Trophoblast cell (in vitro differentiated cells and primary cell): ENCODE data around the gene CMTM6.
A peak's percentile ranks its signal among the peaks of the same experiment; 100 is the strongest.
"Not testable (repeated sequence)": the region's sequence is repeated elsewhere in the genome, so short reads cannot be mapped to it uniquely, and the experiment has no call there.

ENCODE experiments used
- DNase-seq, 2 donors: peaks; one replicate each; pipeline ENCODE4 v3.0.0-alpha.2; 2016
- H2AFZ ChIP-seq: 2 replicates; pipeline ENCODE4 v1.6.1; 2013; ENCODE audit warnings: low read length, moderate library complexity, mild to moderate bottlenecking; ENCODE audit not compliant: insufficient read depth, poor library complexity
- H2AK5ac ChIP-seq: 2 replicates; pipeline ENCODE4 v1.6.1; 2013; ENCODE audit warnings: mild to moderate bottlenecking, low read length
- H2BK120ac ChIP-seq: 2 replicates; pipeline ENCODE4 v1.6.1; 2013; ENCODE audit warnings: low read length, mild to moderate bottlenecking, moderate library complexity; ENCODE audit not compliant: insufficient read depth, poor library complexity
- H2BK12ac ChIP-seq: 2 replicates; pipeline ENCODE4 v1.6.1; 2013; ENCODE audit warnings: mild to moderate bottlenecking, low read length, moderate library complexity
- H2BK5ac ChIP-seq: 2 replicates; pipeline ENCODE4 v1.6.1; 2013; ENCODE audit warnings: low read length, low read depth, moderate library complexity, mild to moderate bottlenecking; ENCODE audit not compliant: poor library complexity
- H3K14ac ChIP-seq: 2 replicates; pipeline ENCODE4 v1.6.1; 2013; ENCODE audit warnings: mild to moderate bottlenecking, low read length
- H3K18ac ChIP-seq: 2 replicates; pipeline ENCODE4 v1.6.1; 2013; ENCODE audit warnings: mild to moderate bottlenecking, low read length
- H3K23ac ChIP-seq: 2 replicates; pipeline ENCODE4 v1.6.1; 2013; ENCODE audit warnings: low read length
- H3K27ac ChIP-seq: 2 replicates; pipeline ENCODE4 v1.5.1; 2013; ENCODE audit warnings: low read depth, mild to moderate bottlenecking, inconsistent platforms, low read length, moderate library complexity
- H3K27me3 ChIP-seq: 2 replicates; pipeline ENCODE4 v1.6.1; 2013; ENCODE audit warnings: inconsistent platforms, mild to moderate bottlenecking, low read length, moderate library complexity; ENCODE audit not compliant: insufficient read depth
- H3K36me3 ChIP-seq, 2 experiments: 1 replicate in 1 of 2; 2 replicates in 1 of 2; pipeline ENCODE4 v1.6.1; 2013; ENCODE audit warnings: low read length in 2 of 2, mild to moderate bottlenecking in 2 of 2, moderate library complexity in 1 of 2; ENCODE audit not compliant: insufficient read depth in 2 of 2, control insufficient read depth in 1 of 2
- H3K4ac ChIP-seq: 2 replicates; pipeline ENCODE4 v1.6.1; 2013; ENCODE audit warnings: low read depth, mild to moderate bottlenecking, low read length, moderate library complexity
- H3K4me1 ChIP-seq, 2 experiments: 1 replicate in 1 of 2; 2 replicates in 1 of 2; pipeline ENCODE4 v1.6.1; 2013; ENCODE audit warnings: low read length in 2 of 2, mild to moderate bottlenecking in 2 of 2, moderate library complexity in 1 of 2; ENCODE audit not compliant: insufficient read depth in 2 of 2, control insufficient read depth in 1 of 2
- H3K4me2 ChIP-seq: 2 replicates; pipeline ENCODE4 v1.6.1; 2013; ENCODE audit warnings: inconsistent platforms, mild to moderate bottlenecking, low read length, moderate library complexity
- H3K4me3 ChIP-seq: 2 replicates; pipeline ENCODE4 v1.5.1; 2013; ENCODE audit warnings: mild to moderate bottlenecking, low read depth, low read length, inconsistent platforms
- H3K79me1 ChIP-seq: one replicate; pipeline ENCODE4 v1.6.1; 2013; ENCODE audit warnings: low read length
- H3K79me2 ChIP-seq: 2 replicates; pipeline ENCODE4 v1.6.1; 2013; ENCODE audit warnings: low read length, mild to moderate bottlenecking; ENCODE audit not compliant: control insufficient read depth, insufficient read depth, poor library complexity
- H3K9ac ChIP-seq: 2 replicates; pipeline ENCODE4 v1.6.1; 2013; ENCODE audit warnings: mild to moderate bottlenecking, low read length
- H3K9me3 ChIP-seq: 2 replicates; pipeline ENCODE4 v1.6.1; 2013; ENCODE audit warnings: low read depth, mild to moderate bottlenecking, control low read depth, inconsistent platforms, low read length; ENCODE audit not compliant: insufficient read depth
- H4K12ac ChIP-seq: 2 replicates; pipeline ENCODE4 v1.6.1; 2013; ENCODE audit warnings: low read depth, mild to moderate bottlenecking, low read length, moderate library complexity
- H4K8ac ChIP-seq: 2 replicates; pipeline ENCODE4 v1.6.1; 2013; ENCODE audit warnings: low read depth, mild to moderate bottlenecking, low read length, moderate library complexity
- H4K91ac ChIP-seq: one replicate; pipeline ENCODE4 v1.6.1; 2013; ENCODE audit warnings: low read depth, mild to moderate bottlenecking, low read length, moderate library complexity
- WGBS: extraction: QIAGEN DNeasy Blood & Tissue Kit; methylation state at CpG from one replicate; pipeline ENCODE4 v1.1.7; 2013; ENCODE audit warnings: missing lambda C conversion rate; ENCODE audit not compliant: insufficient read length, insufficient coverage; ENCODE audit errors: extremely low coverage; 5-methylcytosine and 5-hydroxymethylcytosine counted together

Gene CMTM6

GRCh38 chr3:32518921-32519320, 16.3 kb upstream of the CMTM6 start:
- not testable (repeated sequence) for H3K9me3 ChIP-seq, H3K4me3 ChIP-seq, H3K14ac ChIP-seq, H2BK12ac ChIP-seq, H3K27ac ChIP-seq, H2BK120ac ChIP-seq, H3K4ac ChIP-seq, H3K27me3 ChIP-seq, H2AK5ac ChIP-seq, H4K91ac ChIP-seq, H3K18ac ChIP-seq, H3K4me2 ChIP-seq, H4K12ac ChIP-seq, H3K23ac ChIP-seq, H2AFZ ChIP-seq, H3K9ac ChIP-seq, H3K79me2 ChIP-seq, H2BK5ac ChIP-seq, H4K8ac ChIP-seq, H3K36me3 ChIP-seq, H3K79me1 ChIP-seq, H3K4me1 ChIP-seq
- peak; percentile 80 to 86 for DNase-seq
- WGBS = no CpG with 5 or more reads among the region's 5 CpGs

- not testable (repeated sequence) for H3K9ac ChIP-seq, H3K4ac ChIP-seq, H2BK120ac ChIP-seq, H3K79me1 ChIP-seq, H3K14ac ChIP-seq, H3K4me2 ChIP-seq, H3K4me1 ChIP-seq, H3K79me2 ChIP-seq, H4K8ac ChIP-seq, H3K36me3 ChIP-seq, H3K27me3 ChIP-seq, H2BK5ac ChIP-seq, H2BK12ac ChIP-seq, H3K9me3 ChIP-seq, H4K12ac ChIP-seq, H2AFZ ChIP-seq, H3K23ac ChIP-seq, H4K91ac ChIP-seq, H3K27ac ChIP-seq, H3K4me3 ChIP-seq, H2AK5ac ChIP-seq, H3K18ac ChIP-seq
- no CpG with 5 or more reads among the region's 9 CpGs for WGBS
- DNase-seq = peak in 1 of 2 donors; percentile 25
Measured at GRCh38 chr3:32516751-32517150, 14.1 kb upstream of the CMTM6 start.

GRCh38 chr3:32511005-32511404, 8.4 kb upstream of the CMTM6 start:
- H2BK120ac ChIP-seq = no peak overlapping the region
- no peaks in the 10 kb centered on the region for H3K79me2 ChIP-seq
- H4K12ac ChIP-seq = no peak overlapping the region
- no peak overlapping the region for H3K9ac ChIP-seq
- H2BK12ac ChIP-seq = no peak overlapping the region
- no peak overlapping the region for H3K23ac ChIP-seq
- no peak overlapping the region for H3K4me3 ChIP-seq
- no peak for DNase-seq
- H3K18ac ChIP-seq = no peak overlapping the region
- no peak overlapping the region for H3K27ac ChIP-seq
- H3K27me3 ChIP-seq = no peaks in the 10 kb centered on the region
- no peak overlapping the region for H3K14ac ChIP-seq
- H4K91ac ChIP-seq = no peak overlapping the region
- H3K79me1 ChIP-seq = no peaks in the 10 kb centered on the region
- no CpG with 5 or more reads among the region's 2 CpGs for WGBS
- no peak overlapping the region for H3K4ac ChIP-seq
- no peaks in the 10 kb centered on the region for H3K9me3 ChIP-seq
- H3K36me3 ChIP-seq = no peaks in the 10 kb centered on the region
- no peak overlapping the region for H2BK5ac ChIP-seq
- no peak overlapping the region for H3K4me2 ChIP-seq
- no peak overlapping the region for H2AK5ac ChIP-seq
- H4K8ac ChIP-seq = no peak overlapping the region
- no peaks in the 10 kb centered on the region for H3K4me1 ChIP-seq
- no peak overlapping the region for H2AFZ ChIP-seq

GRCh38 chr3:32510075-32510724, 7.5 kb upstream of the CMTM6 start:
- WGBS = no CpG with 5 or more reads among the region's 3 CpGs
- DNase-seq = peak; percentile 66 to 86
- H4K91ac ChIP-seq = no peak overlapping the region

More at GRCh38 chr3:32510075-32510724, 7.5 kb upstream of the CMTM6 start:
- Histone ChIP-seq H3K9ac (no peak overlapping the region), H3K36me3 (no peaks in the 10 kb centered on the region), H3K9me3 (no peaks in the 10 kb centered on the region), H3K4me3 (no peak overlapping the region), H2AFZ (no peak overlapping the region), H3K4me1 (no peaks in the 10 kb centered on the region), H3K4me2 (no peak overlapping the region), H3K27me3 (no peaks in the 10 kb centered on the region), H4K12ac (no peak overlapping the region), H3K4ac (no peak overlapping the region), H2AK5ac (no peak overlapping the region), H3K14ac (no peak overlapping the region), H3K18ac (no peak overlapping the region), H3K23ac (no peak overlapping the region), H2BK12ac (no peak overlapping the region), H3K27ac (no peak overlapping the region), H3K79me2 (no peaks in the 10 kb centered on the region), H2BK120ac (no peak overlapping the region), H3K79me1 (no peaks in the 10 kb centered on the region), H2BK5ac (no peak overlapping the region), H4K8ac (no peak overlapping the region)
